SKM-1 (cell line): ENCODE results near the gene COL25A1.
"Not testable (repeated sequence)": the region's sequence is repeated elsewhere in the genome, so short reads cannot be mapped to it uniquely, and the experiment has no call there.

Experiments
- DNase-seq: peaks from one replicate; lab custom pipeline; 2025; ENCODE audit not compliant: unreplicated experiment; lab: John Stamatoyannopoulos, UW

The COL25A1 gene

DNA sequence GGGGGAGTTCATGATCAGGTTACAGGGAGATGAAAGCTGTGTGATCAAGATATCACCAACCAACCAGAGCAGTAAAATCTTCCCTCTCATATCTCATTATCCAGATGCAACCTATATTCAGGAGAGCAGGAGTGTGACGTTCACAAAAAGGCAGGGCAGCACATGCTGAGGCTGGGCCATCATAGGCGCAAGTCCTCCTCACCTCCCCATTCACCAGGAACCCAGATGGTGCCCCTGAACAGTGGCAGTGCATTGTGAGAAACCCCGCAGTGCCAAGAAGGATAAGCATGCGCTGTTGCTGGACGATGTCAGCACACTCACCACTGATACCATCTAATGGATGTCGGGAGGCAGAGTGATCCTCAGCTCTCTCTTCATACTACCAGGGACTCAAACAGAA is 170.9 kb downstream of the COL25A1 start:
- DNase-seq: no peak

DNA sequence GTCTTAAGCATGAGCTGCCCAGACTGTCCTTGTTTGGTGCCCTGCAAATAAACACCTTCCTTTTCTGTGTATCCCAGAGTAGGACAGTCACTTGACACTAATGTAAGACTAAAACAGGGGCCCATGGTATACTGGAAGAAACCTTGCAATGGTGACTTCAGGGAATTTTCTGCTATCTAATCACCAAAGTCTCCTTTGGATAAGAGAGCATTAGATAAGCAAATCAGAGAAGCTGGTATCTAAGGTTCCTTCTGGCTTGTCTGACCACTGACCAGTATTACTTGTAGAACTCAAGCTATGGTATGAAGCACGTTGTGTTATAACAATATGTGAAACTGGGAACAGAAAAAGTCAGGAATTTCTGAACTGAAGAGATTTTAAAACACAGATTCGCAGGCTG is 173.9 kb downstream of the COL25A1 start:
- DNase-seq: no peak

DNA sequence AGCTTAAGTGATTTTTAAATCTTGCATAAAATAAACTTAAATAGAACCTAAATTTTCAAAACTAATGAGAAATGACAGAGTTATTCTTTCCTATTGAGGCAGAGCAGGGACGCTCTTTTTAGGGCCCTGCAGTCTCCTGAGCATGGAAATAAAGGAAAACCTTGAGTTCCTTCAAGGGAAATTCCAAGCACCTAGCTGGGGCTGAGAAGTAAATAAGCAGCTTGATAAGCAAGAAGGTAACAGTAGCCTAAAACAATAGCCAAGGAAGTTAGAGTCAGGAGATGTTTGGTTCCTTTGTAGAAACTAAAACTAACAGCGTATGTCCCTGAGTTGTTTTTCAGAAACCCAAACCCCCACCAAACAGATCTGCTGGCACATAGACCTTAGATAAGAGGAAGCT is 174.6 kb downstream of the COL25A1 start:
- DNase-seq: no peak

DNA sequence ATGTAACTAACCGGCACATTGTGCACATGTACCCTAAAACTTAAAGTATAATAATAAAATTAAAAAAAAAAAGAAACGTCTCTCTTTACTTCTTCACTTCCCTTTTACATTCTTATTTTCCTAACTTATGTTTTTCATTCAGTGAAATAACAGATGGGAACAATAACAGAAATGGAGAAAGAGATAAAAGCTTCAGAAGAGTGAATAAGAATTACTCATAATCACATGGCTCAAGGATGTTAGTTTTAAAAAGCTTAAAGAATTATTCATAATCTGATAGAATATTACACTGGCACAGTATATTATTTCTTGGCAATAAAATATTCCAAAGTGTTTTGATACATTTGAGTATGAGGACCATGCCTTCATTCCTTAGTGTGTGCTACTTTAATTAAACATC is 175.6 kb downstream of the COL25A1 start:
- DNase-seq: no peak

DNA sequence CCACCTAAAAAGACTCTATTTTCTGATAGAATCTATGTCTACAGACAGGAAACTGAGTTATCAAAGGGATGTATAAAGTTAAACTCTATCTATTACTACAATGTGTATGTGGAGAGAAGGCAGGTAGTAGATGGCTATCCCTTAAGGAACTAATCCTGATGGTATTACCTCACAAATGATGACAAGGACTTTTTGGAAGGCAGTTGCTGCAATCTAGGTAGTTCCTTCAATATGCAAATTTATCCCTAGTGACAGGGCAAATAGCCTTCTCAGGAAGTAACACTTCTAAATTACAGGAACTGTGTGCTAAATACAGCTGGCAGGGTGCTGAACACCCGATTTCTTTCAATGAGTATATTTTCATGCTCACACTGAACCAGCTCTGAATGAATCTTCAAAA is 177.4 kb downstream of the COL25A1 start:
- DNase-seq: no peak

DNA sequence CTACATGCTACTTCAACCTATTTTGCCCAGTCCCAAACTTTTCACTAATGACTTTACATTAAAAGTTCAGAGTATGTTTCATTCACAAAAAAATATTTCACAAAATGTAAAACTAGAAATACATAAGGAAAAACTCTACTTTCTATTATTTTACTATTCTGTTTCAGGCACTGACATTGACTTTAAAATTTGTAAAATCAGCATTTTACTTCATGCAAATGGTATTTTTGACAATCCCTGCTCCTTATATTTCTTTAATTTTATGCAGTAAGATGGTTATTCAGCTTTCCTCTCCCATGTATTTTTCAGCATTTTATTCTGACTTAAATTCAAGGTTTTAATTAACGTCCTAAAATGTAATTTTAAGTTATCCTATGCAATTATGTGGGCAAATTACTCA is 178.5 kb downstream of the COL25A1 start:
- no peak for DNase-seq

DNA sequence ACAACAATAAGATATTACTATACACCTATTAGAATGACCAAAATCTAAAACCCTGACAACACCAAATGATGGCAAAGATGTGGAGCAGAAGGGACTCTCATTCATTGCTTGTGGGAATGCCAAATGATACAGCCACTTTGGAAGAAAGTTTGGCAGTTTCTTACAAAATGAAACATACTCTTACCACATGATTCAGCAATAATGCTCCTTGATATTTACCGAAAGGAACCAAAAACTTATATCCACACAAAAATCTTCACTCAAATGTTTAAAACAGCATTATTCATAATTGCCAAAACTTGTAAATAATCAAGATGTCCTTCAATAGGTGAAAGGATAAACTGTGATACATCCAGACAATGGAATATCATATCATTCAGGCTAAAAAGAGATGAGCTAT is 180.9 kb downstream of the COL25A1 start:
- no peak for DNase-seq

DNA sequence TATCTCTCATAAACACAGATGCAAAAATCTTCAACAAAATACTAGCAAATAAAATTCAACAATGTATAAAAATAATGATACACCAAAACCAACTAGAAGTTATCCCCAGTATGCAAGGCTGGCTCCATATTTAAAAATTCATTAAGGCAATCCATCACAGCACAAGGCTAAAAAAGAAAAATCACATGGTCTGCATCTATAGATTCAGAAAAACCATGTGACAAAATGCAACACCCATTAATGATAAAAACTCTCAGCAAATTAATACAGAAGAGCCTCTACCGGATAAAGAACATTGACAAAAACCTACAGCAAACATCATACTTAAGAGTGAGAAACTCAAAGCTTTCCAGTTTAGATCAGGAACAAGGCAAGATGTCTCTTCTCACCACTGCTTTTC is 182.6 kb downstream of the COL25A1 start:
- DNase-seq: no peak

DNA sequence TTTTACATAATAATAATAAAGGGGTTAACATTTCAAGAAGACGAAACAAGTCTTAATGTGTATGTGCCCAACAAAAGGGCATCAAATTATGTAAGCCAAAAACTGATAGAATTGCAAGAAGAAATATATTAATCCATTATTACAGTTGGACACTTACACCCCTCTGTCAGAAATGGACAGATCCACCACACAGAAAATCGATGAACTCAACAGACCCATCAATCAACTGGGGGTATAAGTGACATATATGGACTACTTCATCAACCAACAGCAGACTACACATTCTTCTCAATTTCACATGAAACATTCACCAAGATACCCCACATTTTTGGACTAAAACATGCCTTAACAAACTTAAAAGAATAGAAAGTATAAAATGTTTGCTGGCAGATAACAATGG is 183.8 kb downstream of the COL25A1 start:
- DNase-seq: no peak

DNA sequence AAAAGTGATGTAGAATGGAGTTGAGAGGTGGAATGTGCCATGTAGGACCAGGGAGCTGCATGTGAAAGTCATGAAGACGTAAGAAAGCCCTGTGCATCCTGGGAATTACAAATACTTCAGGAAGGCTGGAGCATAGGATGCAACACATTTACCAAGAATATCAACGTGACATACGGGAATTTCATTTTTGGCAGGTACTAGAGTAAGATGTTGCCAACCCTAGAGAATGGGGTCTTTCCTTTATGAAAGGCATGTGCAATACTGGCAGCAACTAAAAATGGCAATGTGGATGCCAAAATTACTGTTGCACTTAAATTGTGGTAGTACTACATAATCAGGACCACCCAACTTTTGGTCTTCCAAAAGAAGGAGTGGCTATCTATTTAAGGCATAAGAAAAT is 188.0 kb downstream of the COL25A1 start:
- DNase-seq: no peak

DNA sequence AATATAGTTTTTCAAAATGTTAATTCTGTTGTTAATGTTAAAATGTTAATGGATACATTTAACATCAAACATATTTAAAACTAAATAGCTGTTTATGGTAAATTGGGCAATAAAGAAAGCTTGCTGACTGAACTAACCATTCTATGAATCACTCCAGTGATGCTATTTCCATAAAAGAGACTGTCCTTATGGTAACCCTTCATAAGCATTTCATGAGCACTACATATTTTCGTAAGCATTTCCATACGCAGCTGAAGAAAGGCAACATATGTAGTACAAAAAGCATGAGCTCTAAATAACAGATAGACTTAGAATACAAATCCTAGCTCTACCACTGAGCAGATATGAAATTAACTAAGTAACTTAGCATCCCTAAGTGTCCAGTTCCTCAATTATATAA is 188.9 kb downstream of the COL25A1 start:
- DNase-seq: no peak

GRCh38 chr4:109111031-109111430 is 191.4 kb downstream of the COL25A1 start:
- no peak for DNase-seq

DNA sequence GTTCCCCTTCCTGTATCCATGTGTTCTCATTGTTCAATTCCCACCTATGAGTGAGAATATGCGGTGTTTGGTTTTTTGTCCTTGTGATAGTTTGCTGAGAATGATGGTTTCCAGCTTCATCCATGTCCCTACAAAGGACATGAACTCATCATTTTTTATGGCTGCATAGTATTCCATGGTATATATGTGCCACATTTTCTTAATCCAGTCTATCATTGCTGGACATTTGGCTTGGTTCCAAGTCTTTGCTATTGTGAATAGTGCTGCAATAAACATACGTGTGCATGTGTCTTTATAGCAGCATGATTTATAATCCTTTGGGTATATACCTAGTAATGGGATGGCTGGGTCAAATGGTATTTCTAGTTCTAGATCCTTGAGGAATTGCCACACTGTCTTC is 194.2 kb downstream of the COL25A1 start:
- not testable (repeated sequence) for DNase-seq

GRCh38 chr4:109094056-109094455 is 208.4 kb downstream of the COL25A1 start:
- no peak for DNase-seq

DNA sequence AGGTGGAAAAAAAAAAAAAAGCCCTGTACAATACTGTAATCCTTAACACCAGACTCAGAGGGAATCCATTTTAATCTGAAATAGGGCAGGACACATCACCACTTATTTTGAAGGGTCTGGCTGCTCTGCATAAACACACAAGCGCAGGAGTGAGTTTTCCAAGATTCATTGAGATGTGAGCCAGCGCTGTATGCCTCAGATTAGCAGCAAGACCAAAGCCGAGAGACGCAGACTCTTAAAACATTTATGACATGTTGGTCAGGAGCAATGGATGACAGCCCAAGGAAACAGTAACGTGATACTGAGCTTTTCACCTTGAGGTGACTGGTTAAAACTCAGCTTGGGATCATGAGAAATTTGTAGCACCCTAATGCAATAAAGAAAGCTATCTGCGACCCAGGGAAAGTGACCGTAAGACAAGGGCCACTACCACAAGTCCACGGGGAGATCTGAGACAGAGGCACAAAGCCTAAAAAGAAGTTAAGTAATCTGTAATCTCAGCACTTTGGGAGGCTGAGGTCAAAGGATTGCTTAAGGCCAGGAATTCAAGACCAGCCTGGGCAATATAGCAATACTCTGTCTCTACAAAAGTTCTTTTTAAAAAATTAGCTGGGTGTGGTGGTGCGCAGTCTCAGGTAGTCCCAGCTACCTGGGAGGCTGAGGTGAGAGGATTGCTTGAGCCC is 210.6 kb downstream of the COL25A1 start:
- no peak for DNase-seq

GRCh38 chr4:109083911-109084310 is 218.5 kb downstream of the COL25A1 start:
- no peak for DNase-seq

- DNase-seq: no peak
Observed at GRCh38 chr4:109079731-109080130, 222.7 kb downstream of the COL25A1 start.

GRCh38 chr4:109079201-109079600 is 223.3 kb downstream of the COL25A1 start:
- no peak for DNase-seq

- DNase-seq: no peak
Observed at GRCh38 chr4:109078724-109079123, 223.7 kb downstream of the COL25A1 start.

GRCh38 chr4:109077505-109077904 is 225.0 kb downstream of the COL25A1 start:
- no peak for DNase-seq

GRCh38 chr4:109076709-109077108 is 225.7 kb downstream of the COL25A1 start:
- not testable (repeated sequence) for DNase-seq

DNA sequence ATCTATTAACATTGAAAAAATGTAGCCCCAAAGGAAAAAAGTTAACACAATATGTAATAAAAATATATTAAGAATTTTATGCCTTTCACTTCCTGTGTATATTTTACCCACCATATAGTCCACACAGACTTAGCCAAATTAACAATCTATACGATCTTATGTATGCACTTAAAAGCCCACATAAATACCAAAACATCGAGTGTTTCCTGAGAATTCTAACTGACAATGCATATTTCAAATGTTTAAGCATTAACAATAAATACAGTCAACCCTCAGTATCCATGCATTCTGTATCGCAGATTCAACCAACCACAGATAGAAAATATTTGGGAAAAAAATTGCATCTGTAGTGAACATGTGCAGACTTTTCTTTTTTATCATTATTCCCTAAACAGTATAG is 226.8 kb downstream of the COL25A1 start:
- no peak for DNase-seq

GRCh38 chr4:109072595-109072994 is 229.9 kb downstream of the COL25A1 start:
- peak; percentile 15 for DNase-seq
